Measurements from ENCODE around the gene CUL3. TPM values are rescaled to one million over a fixed set of nuclear protein-coding genes. Genes with fewer than 3 reads are reported as not detected.

The CUL3 gene
- total and polyA plus RNA-seq, 2 experiments from 2014 or later = 66.4 to 79.0 TPM

DNA sequence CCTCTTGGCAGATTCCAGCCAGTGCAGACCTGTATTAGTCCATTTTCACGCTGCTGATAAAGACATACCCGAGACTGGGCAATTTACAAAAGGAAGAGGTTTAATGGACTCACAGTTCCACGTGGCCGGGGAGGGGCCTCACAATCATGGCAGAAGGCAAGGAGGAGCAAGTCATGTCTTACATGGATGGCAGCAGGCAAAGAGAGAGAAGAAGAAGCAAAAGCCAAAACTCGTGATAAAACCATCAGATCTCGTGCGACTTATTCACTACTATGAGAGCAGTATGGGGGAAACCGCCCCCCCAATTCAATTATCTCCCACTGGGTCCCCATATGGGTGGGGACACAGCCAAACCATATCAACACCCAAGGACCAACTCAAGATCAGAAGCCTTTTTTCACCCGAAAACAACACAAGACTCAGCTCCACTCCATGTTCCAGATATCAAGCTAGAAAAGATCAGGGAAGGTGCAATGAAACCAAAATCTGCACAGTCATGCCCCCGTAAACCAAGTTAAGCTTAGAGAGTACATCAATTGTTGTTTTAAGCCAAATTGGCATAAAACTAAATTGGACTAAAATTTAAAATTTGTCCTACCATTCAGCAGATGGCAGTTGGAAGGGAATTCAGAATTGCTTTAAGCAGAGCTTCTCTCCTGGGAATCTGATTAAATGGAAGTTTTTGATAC lies 127.6 kb downstream of the CUL3 start:
- H3K9me3 ChIP-seq (ENCODE audit: low read depth) = no peaks in the 10 kb centered on the region
- H3K36me3 ChIP-seq (replicated peaks; ENCODE audit: insufficient read depth, low read depth) = no peaks in the 10 kb centered on the region
- no peaks in the 10 kb centered on the region for H4K20me1 ChIP-seq (ENCODE audit: insufficient read depth, poor library complexity, severe bottlenecking)
- H2AFZ ChIP-seq = no peak overlapping the region
- TF ChIP-seq EZH2 (IDR thresholded peaks at IDR 0.05; ENCODE audit: borderline replicate concordance) = no peak
- TF ChIP-seq, protein P1, sequence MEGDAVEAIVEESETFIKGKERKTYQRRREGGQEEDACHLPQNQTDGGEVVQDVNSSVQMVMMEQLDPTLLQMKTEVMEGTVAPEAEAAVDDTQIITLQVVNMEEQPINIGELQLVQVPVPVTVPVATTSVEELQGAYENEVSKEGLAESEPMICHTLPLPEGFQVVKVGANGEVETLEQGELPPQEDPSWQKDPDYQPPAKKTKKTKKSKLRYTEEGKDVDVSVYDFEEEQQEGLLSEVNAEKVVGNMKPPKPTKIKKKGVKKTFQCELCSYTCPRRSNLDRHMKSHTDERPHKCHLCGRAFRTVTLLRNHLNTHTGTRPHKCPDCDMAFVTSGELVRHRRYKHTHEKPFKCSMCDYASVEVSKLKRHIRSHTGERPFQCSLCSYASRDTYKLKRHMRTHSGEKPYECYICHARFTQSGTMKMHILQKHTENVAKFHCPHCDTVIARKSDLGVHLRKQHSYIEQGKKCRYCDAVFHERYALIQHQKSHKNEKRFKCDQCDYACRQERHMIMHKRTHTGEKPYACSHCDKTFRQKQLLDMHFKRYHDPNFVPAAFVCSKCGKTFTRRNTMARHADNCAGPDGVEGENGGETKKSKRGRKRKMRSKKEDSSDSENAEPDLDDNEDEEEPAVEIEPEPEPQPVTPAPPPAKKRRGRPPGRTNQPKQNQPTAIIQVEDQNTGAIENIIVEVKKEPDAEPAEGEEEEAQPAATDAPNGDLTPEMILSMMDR (IDR thresholded peaks at IDR 0.05; ENCODE audit: poor library complexity) = no peak
- no peak for TF ChIP-seq EZH2phosphoT487 (IDR thresholded peaks at IDR 0.05; ENCODE audit: low read depth, severe bottlenecking, unreplicated experiment)
- no peaks in the 10 kb centered on the region for H3K9me2 ChIP-seq (replicated peaks; ENCODE audit: insufficient read depth)
- no peak overlapping the region for H3K4me3 ChIP-seq
- no peak overlapping the region for H3K27ac ChIP-seq
- H3K27me3 ChIP-seq = no peaks in the 10 kb centered on the region
- no peaks in the 10 kb centered on the region for H3K4me1 ChIP-seq (ENCODE audit: insufficient read depth)
- H3K4me2 ChIP-seq = no peak overlapping the region
- H3K79me2 ChIP-seq = no peaks in the 10 kb centered on the region
- 95% methylated on average over 10 of the region's 10 CpGs for WGBS (ENCODE audit: low lambda C conversion rate, missing lambda C conversion rate)
- DNase-seq (ENCODE audit: low spot score) = no peak

DNA sequence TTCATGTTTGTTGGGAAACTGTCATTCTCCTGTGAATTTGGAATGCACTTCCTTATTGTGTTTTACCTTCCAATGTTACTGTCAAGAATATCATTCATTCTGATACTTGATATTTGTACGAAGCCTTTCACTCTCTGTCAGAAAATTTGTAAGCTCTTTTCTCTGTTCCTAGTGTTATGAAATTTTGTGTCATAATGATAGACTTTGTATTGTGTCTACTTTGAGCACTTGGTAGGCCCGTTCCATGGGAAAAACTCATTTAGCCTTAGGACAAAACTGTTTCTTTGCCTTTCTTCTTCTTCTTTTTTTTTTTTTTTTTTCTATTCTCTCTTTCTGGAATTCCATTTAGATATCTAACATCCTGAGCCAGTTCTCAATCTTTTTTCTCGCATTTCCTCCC lies 131.3 kb downstream of the CUL3 start:
- H3K9me3 ChIP-seq (ENCODE audit: low read depth) = no peaks in the 10 kb centered on the region
- TF ChIP-seq EZH2phosphoT487 (IDR thresholded peaks at IDR 0.05; ENCODE audit: low read depth, severe bottlenecking, unreplicated experiment) = no peak
- TF ChIP-seq EZH2 (IDR thresholded peaks at IDR 0.05; ENCODE audit: borderline replicate concordance) = no peak
- TF ChIP-seq, protein P1 (IDR thresholded peaks at IDR 0.05; ENCODE audit: poor library complexity) = no peak
- no peaks in the 10 kb centered on the region for H3K9me2 ChIP-seq (replicated peaks; ENCODE audit: insufficient read depth)
- no peak overlapping the region for H2AFZ ChIP-seq
- WGBS (ENCODE audit: low lambda C conversion rate, missing lambda C conversion rate) = 92% methylated on average over 3 of the region's 3 CpGs
- DNase-seq (ENCODE audit: low spot score) = no peak
- H4K20me1 ChIP-seq (ENCODE audit: insufficient read depth, poor library complexity, severe bottlenecking) = no peaks in the 10 kb centered on the region
- no peaks in the 10 kb centered on the region for H3K79me2 ChIP-seq
- no peaks in the 10 kb centered on the region for H3K36me3 ChIP-seq (replicated peaks; ENCODE audit: insufficient read depth, low read depth)
- no peaks in the 10 kb centered on the region for H3K27me3 ChIP-seq
- no peaks in the 10 kb centered on the region for H3K4me1 ChIP-seq (ENCODE audit: insufficient read depth)
- H3K4me3 ChIP-seq = no peak overlapping the region
- H3K4me2 ChIP-seq = no peak overlapping the region
- no peak overlapping the region for H3K27ac ChIP-seq

DNA sequence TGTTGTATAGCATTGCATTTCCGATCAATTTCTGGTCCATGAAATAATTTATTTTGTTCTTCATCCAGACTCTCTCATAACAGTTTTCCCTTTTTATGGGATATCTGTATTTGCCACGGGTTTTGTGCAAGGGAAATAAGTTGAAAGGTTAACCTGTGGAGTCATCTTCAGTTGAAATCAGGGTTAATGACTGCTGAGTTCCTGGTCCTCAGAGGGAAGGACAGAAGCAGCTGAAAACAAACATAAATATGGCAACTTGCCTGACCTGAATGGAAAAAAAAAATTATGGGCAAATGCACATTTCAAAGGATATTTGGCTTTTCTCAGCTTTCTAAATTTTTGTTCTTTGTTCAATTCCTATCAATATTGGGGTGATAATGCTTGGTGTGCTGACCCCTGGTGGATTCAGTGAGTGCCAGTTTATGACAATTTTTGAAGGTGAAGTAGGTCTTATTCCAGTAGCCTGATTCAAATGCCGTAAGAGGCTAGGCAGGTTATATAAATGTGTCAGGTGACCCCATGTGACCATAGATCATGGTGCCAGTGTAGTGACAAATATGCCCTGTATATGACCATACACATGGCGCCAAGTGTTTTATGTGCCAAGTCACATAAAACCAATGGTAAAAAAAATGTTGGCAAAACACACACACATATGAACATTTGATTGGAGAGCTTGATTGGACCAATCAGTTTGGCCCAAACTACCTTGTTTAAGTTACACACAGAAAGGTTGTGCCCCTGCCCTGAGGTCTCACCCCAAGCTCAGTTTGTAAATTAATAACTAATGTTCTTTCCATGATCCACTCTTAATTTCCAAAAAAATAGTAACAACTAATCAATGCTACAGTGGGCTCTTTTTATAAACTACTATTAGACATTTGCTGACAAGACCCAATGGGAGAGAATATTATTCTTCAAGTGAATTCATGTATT lies 135.7 kb downstream of the CUL3 start:
- TF ChIP-seq, protein P1 (IDR thresholded peaks at IDR 0.05; ENCODE audit: poor library complexity) = peak; percentile 54
- no peak for TF ChIP-seq EZH2 (IDR thresholded peaks at IDR 0.05; ENCODE audit: borderline replicate concordance)
- H3K4me3 ChIP-seq = no peak overlapping the region
- no peak for DNase-seq (ENCODE audit: low spot score)
- H3K79me2 ChIP-seq = no peaks in the 10 kb centered on the region
- no peak overlapping the region for H2AFZ ChIP-seq
- no peaks in the 10 kb centered on the region for H3K9me2 ChIP-seq (replicated peaks; ENCODE audit: insufficient read depth)
- H3K27me3 ChIP-seq = no peaks in the 10 kb centered on the region
- H4K20me1 ChIP-seq (ENCODE audit: insufficient read depth, poor library complexity, severe bottlenecking) = no peaks in the 10 kb centered on the region
- no peaks in the 10 kb centered on the region for H3K4me1 ChIP-seq (ENCODE audit: insufficient read depth)
- H3K9me3 ChIP-seq (ENCODE audit: low read depth) = no peaks in the 10 kb centered on the region
- H3K36me3 ChIP-seq (replicated peaks; ENCODE audit: insufficient read depth, low read depth) = no peaks in the 10 kb centered on the region
- H3K27ac ChIP-seq = no peak overlapping the region
- no peak overlapping the region for H3K4me2 ChIP-seq
- 72% methylated on average over 4 of the region's 4 CpGs for WGBS (ENCODE audit: low lambda C conversion rate, missing lambda C conversion rate)

All from hepatocyte (in vitro differentiated cells).